Hepatocyte (in vitro differentiated cells): Measurements from ENCODE around the gene SFT2D1. TPM values are rescaled to one million over a fixed set of nuclear protein-coding genes. Genes with fewer than 3 reads are reported as not detected.

Experiments
- DNase-seq: peaks from one replicate; pipeline ENCODE4 v3.0.0-alpha.2; 2016; ENCODE audit warnings: low spot score
- H2AFZ ChIP-seq: fragments of 200-600 bp; sonication (generic); 2 replicates; pipeline ENCODE4 v1.6.0; 2016; ENCODE audit warnings: antibody characterized with exemption, mild to moderate bottlenecking
- H3K27ac ChIP-seq: fragments of 200-600 bp; sonication (generic); 2 replicates; pipeline ENCODE4 v1.5.1; 2016; ENCODE audit warnings: mild to moderate bottlenecking
- H3K27me3 ChIP-seq: fragments of 200-600 bp; sonication (generic); 2 replicates; pipeline ENCODE4 v1.6.1; 2016
- H3K36me3 ChIP-seq: fragments of 200-600 bp; sonication (generic); replicated peaks from 2 replicates; pipeline ENCODE4 v1.5.1; 2016; ENCODE audit warnings: low read depth; ENCODE audit not compliant: insufficient read depth
- H3K4me1 ChIP-seq: fragments of 200-600 bp; sonication (generic); 2 replicates; pipeline ENCODE4 v1.5.1; 2016; ENCODE audit warnings: mild to moderate bottlenecking, moderate library complexity; ENCODE audit not compliant: insufficient read depth
- H3K4me2 ChIP-seq: fragments of 200-600 bp; sonication (generic); 2 replicates; pipeline ENCODE4 v1.6.0; 2016
- H3K4me3 ChIP-seq: fragments of 200-600 bp; sonication (generic); 2 replicates; pipeline ENCODE4 v1.5.1; 2016; ENCODE audit warnings: mild to moderate bottlenecking
- H3K79me2 ChIP-seq: fragments of 200-600 bp; sonication (generic); 2 replicates; pipeline ENCODE4 v1.6.0; 2017; ENCODE audit warnings: mild to moderate bottlenecking
- H3K9me2 ChIP-seq: fragments of 200-600 bp; sonication (generic); replicated peaks from 2 replicates; pipeline ENCODE4 v1.6.0; 2017; ENCODE audit warnings: mild to moderate bottlenecking; ENCODE audit not compliant: insufficient read depth
- H3K9me3 ChIP-seq: fragments of 200-600 bp; sonication (generic); 2 replicates; pipeline ENCODE4 v1.5.1; 2016; ENCODE audit warnings: low read depth, mild to moderate bottlenecking
- H4K20me1 ChIP-seq: fragments of 200-600 bp; sonication (generic); 2 replicates; pipeline ENCODE4 v1.6.0; 2016; ENCODE audit warnings: mild to moderate bottlenecking; ENCODE audit not compliant: insufficient read depth, poor library complexity, severe bottlenecking
- EZH2 ChIP-seq: fragments of 200-600 bp; sonication (generic); IDR thresholded peaks from 2 replicates; pipeline ENCODE4 v1.6.1; 2016; ENCODE audit warnings: antibody characterized with exemption, mild to moderate bottlenecking, borderline replicate concordance
- EZH2phosphoT487 ChIP-seq: fragments of 200-600 bp; sonication (generic); IDR thresholded peaks from one replicate; pipeline ENCODE4 v1.6.1; 2018; ENCODE audit warnings: antibody characterized with exemption, mild to moderate bottlenecking, low read depth, moderate library complexity; ENCODE audit not compliant: unreplicated experiment, severe bottlenecking
- WGBS: methylation state at CpG from one replicate; pipeline ENCODE4 v1.1.6; 2016; ENCODE audit warnings: low lambda C conversion rate; ENCODE audit errors: missing lambda C conversion rate; 5-methylcytosine and 5-hydroxymethylcytosine counted together
- polyA plus RNA-seq: library from polyadenylated mRNA; unstranded; fragments of >200 nt; fragmentation: Nextera tagmentation; extraction: Ambion mirVana; gene quantifications from 2 replicates; pipeline ENCODE4 v1.2.1, GENCODE V29; 2016
- total RNA-seq: library from RNA; depleted of rRNA; stranded (reverse); fragments of >200 nt; gene quantifications from 2 replicates; pipeline ENCODE4 v1.2.3, GENCODE V29; 2014
- TF ChIP-seq, protein P1 (sequence below): fragments of 200-600 bp; sonication (generic); IDR thresholded peaks from 2 replicates; pipeline ENCODE4 v1.5.1; 2016; ENCODE audit warnings: antibody characterized with exemption, mild to moderate bottlenecking; ENCODE audit not compliant: poor library complexity

SFT2D1 gene
- total RNA-seq (51.6 and 67.8 TPM in 2 replicates), polyA plus RNA-seq (83.0 and 88.0 TPM in 2 replicates)

- TF ChIP-seq, protein P1, sequence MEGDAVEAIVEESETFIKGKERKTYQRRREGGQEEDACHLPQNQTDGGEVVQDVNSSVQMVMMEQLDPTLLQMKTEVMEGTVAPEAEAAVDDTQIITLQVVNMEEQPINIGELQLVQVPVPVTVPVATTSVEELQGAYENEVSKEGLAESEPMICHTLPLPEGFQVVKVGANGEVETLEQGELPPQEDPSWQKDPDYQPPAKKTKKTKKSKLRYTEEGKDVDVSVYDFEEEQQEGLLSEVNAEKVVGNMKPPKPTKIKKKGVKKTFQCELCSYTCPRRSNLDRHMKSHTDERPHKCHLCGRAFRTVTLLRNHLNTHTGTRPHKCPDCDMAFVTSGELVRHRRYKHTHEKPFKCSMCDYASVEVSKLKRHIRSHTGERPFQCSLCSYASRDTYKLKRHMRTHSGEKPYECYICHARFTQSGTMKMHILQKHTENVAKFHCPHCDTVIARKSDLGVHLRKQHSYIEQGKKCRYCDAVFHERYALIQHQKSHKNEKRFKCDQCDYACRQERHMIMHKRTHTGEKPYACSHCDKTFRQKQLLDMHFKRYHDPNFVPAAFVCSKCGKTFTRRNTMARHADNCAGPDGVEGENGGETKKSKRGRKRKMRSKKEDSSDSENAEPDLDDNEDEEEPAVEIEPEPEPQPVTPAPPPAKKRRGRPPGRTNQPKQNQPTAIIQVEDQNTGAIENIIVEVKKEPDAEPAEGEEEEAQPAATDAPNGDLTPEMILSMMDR, result no peak
- TF ChIP-seq EZH2 (no peak), EZH2phosphoT487 (no peak)
- Histone ChIP-seq H4K20me1 (peaks cover 30% of the 10 kb centered on the region), H3K4me2 (peak within 1 kb of the TSS; percentile 85), H3K4me3 (peak within 1 kb of the TSS; percentile 86), H3K9me2 (no peaks in the 10 kb centered on the region), H3K4me1 (peaks cover 21% of the 10 kb centered on the region), H3K36me3 (no peaks in the 10 kb centered on the region), H3K27me3 (no peaks in the 10 kb centered on the region), H3K79me2 (peaks cover 56% of the 10 kb centered on the region), H3K27ac (peak within 1 kb of the TSS; percentile 93), H3K9me3 (no peaks in the 10 kb centered on the region), H2AFZ (peak within 1 kb of the TSS; percentile 92)
- 2% methylated on average over 68 of the region's 73 CpGs for WGBS
- peak; percentile 92 for DNase-seq
Measured at GRCh38 chr6:166342349-166343149, at the start of gene SFT2D1. Gene SFT2D1 (minus strand): TSS chr6:166342545. CDS start chr6:166342481, 64 bp downstream.

DNA sequence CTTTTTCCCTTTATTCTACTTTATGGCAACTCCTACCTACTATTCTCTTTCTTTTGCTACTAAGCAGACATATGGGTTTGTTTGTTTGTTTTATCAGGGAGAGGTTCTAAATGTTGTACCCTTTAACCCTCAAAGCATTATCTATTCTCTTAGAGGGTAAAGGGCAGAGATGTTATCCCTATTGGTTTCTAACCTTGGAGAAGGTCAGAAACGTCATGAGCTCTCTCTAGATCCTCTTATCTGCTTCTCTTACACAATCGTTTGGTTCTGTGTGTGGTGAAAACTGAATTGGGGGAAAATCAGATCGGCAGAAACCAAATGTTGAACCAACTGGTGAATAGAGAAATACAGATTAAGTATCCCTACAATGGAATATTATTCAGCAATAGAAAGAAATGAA is 46.8 kb upstream of the SFT2D1 start:
- DNase-seq, result no peak
- 48% methylated on average over 3 of the region's 3 CpGs for WGBS
- Histone ChIP-seq H3K9me2 (no peaks in the 10 kb centered on the region), H3K4me2 (no peak overlapping the region), H4K20me1 (no peaks in the 10 kb centered on the region), H3K9me3 (no peaks in the 10 kb centered on the region), H3K79me2 (peaks cover 4% of the 10 kb centered on the region), H3K4me1 (peaks cover 2% of the 10 kb centered on the region), H3K27me3 (no peaks in the 10 kb centered on the region), H2AFZ (no peak overlapping the region), H3K36me3 (no peaks in the 10 kb centered on the region), H3K4me3 (no peak overlapping the region), H3K27ac (no peak overlapping the region)
- TF ChIP-seq, protein P1, result no peak
- no peak for TF ChIP-seq EZH2phosphoT487
- TF ChIP-seq EZH2, result no peak

DNA sequence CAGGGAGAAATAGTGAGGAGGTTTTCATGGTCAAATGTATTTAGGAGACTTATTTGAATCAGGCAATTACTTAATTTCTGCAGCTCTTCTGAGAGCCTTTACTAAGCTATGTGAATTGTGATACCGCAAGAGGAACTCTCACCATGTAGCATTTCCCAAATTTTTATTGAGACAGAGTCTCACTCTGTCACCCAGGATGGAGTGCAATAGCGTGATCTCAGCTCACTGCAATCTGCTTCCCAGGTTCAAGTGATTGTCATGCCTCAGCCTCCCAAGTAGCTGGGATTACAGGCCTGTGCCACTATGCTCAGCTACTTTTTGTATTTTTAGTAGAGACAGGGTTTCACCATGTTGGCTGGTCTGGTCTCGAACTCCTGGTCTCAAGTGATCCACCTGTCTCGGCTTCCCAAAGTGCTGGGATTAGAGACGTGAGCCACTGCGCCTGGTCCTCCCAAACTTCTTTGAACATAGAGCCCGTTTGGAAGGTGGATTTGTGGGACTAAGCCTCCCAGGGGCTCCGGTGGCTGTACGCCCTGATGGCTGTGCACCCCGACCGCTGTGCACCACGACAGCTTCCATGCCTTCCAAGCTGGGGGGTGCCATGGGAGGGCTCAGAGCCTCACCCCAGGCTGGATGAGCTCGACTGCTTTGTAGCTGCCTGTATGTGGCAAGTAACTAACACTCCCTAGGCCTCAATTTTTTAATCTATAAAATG is 46.1 kb upstream of the SFT2D1 start:
- H3K9me2 ChIP-seq, result no peaks in the 10 kb centered on the region
- no peak for DNase-seq
- WGBS, result 95% methylated on average over 13 of the region's 13 CpGs
- H3K9me3 ChIP-seq, result no peaks in the 10 kb centered on the region
- TF ChIP-seq, protein P1, result no peak
- TF ChIP-seq EZH2 (no peak), EZH2phosphoT487 (no peak)
- H3K27ac ChIP-seq, result no peak overlapping the region
- H3K79me2 ChIP-seq, result peaks cover 6% of the 10 kb centered on the region
- no peaks in the 10 kb centered on the region for H3K36me3 ChIP-seq
- no peak overlapping the region for H2AFZ ChIP-seq
- no peak overlapping the region for H3K4me3 ChIP-seq
- no peaks in the 10 kb centered on the region for H3K27me3 ChIP-seq
- no peaks in the 10 kb centered on the region for H4K20me1 ChIP-seq
- H3K4me2 ChIP-seq, result no peak overlapping the region
- H3K4me1 ChIP-seq, result peaks cover 6% of the 10 kb centered on the region
